Urothelium cell line (cell line): ENCODE data around the gene ABHD10.
"Not testable (repeated sequence)": the region's sequence is repeated elsewhere in the genome, so short reads cannot be mapped to it uniquely, and the experiment has no call there.

Experiments used
- DNase-seq: peaks from one replicate; pipeline ENCODE4 v3.0.0; 2011; ENCODE audit warnings: low spot score, mixed read lengths
- FAIRE-seq: peaks from 2 replicates; lab custom pipeline; 2011; peaks lifted over from hg19 to GRCh38; lab: Jason Lieb, UNC

The ABHD10 gene

GRCh38 chr3:112020674-112021085 lies 41.9 kb downstream of the ABHD10 start:
- FAIRE-seq (no peak), DNase-seq (no peak)

DNA sequence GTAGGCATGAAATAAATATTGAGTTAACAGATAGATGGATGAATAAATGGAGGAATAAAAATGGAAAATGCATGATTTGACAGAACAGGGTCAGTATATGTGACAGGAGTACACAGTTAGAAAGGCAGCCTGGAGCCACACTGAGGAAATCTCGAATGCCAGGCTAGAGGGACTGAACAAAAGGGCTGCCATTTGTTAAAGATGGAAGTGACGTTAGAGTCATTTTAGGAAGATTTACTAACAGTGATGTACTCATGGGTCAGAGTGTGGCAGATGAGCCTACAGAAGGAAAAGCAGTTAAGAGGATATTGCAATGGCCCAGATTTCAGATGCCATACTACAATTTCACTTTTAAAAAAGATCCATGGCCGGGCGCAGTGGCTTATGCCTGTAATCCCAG lies 48.3 kb downstream of the ABHD10 start:
- DNase-seq (no peak), FAIRE-seq (no peak)

DNA sequence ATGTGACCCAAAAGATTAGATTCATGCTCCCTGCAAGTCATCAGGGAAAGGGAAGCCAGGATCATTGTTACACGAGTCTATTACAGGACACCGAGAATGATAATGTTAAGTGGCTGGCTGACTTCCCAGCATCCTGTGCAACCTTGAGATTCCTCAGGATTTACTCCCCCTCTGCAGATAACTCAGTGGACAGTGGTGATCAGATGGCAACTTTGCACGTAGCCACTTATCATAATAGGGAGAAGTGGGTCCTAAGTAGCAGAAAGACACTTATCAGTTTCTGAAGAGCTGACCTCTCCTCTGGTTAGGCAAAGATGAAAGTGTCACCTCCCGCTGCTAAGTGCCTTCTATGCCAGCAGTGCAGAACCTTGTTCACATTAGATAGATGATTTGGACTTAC lies 49.0 kb downstream of the ABHD10 start:
- no peak for FAIRE-seq
- DNase-seq: no peak

DNA sequence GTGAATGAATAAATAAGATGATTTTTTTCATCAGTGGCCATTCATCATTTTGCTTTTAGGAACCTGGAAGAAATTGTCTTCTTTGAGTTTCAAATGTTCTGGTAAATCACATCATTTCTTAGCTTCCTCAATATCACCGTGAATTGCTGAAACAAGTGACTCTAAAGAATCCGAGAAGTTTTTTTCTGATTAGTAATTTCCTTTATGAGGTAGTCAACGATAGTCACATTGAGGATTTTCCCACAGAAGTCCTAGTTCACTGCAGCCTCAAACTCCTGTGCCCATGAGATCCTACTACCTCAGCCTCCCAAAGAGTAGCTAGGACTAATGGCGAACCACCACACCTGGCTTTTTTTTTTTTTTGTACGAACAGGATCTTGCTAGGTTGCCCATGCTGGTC lies 52.1 kb downstream of the ABHD10 start:
- no peak for DNase-seq
- no peak for FAIRE-seq

GRCh38 chr3:112032098-112032731 lies 53.4 kb downstream of the ABHD10 start:
- FAIRE-seq (no peak), DNase-seq (no peak)

GRCh38 chr3:112034436-112034835 lies 55.6 kb downstream of the ABHD10 start, which contains the start of gene TMPRSS7:
Gene TMPRSS7, plus strand, starts transcription at chr3:112034736. Its CDS starts 110 bp downstream, at chr3:112034846.
- no peak for DNase-seq
- FAIRE-seq: no peak

DNA sequence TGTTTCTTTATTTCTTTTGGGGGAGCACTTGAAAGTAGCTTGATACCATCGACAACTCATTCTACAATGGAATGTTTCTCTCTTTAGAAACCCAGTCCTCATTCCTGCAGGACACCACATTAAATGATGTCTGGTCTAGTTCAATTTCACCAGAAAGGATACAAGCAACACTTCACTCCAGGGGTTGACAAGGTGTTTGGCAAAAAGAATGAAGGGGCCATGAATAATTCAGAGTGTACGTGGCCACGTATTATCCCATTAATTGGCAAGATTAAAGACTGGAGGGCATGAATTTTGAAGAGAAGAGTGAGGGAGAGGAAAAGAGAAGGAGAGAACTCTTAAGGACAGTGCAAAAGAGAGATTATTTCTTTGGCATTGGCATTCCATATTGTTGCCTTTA lies 56.4 kb downstream of the ABHD10 start:
- DNase-seq (no peak), FAIRE-seq (no peak)

- DNase-seq, FAIRE-seq: not testable (repeated sequence)
Observed at GRCh38 chr3:112037194-112037593, 58.4 kb downstream of the ABHD10 start.

- FAIRE-seq: no peak
- DNase-seq: no peak
Observed at GRCh38 chr3:112038863-112039262, 60.0 kb downstream of the ABHD10 start.

GRCh38 chr3:112041321-112041720 lies 62.5 kb downstream of the ABHD10 start:
- no peak for FAIRE-seq
- DNase-seq: no peak

- DNase-seq: no peak
- peak; percentile 91 for FAIRE-seq
Observed at GRCh38 chr3:112042842-112043280, 64.0 kb downstream of the ABHD10 start.
